Stomach smooth muscle (tissue), 2 donors: ENCODE measurements around the gene IL11RA.
"Not testable (repeated sequence)": the region's sequence is repeated elsewhere in the genome, so short reads cannot be mapped to it uniquely, and the experiment has no call there.

Experiments used
- H3K27ac ChIP-seq: one replicate; pipeline ENCODE4 v1.7.0; 2013; ENCODE audit warnings: mild to moderate bottlenecking, low read length, inconsistent platforms
- H3K27me3 ChIP-seq, 2 donors: one replicate each; pipeline ENCODE4 v1.7.0; 2013; ENCODE audit warnings: low read length in 2 of 2; ENCODE audit not compliant: insufficient read depth in 2 of 2, control insufficient read depth in 1 of 2
- H3K36me3 ChIP-seq, 2 donors: one replicate each; pipeline ENCODE4 v1.7.0; 2013; ENCODE audit warnings: low read length in 2 of 2; ENCODE audit not compliant: control insufficient read depth in 2 of 2, insufficient read depth in 2 of 2
- H3K4me1 ChIP-seq: one replicate; pipeline ENCODE4 v1.7.0; 2013; ENCODE audit warnings: low read length; ENCODE audit not compliant: control insufficient read depth, insufficient read depth
- H3K4me3 ChIP-seq, 2 donors: one replicate each; pipeline ENCODE4 v1.7.0; 2013; ENCODE audit warnings: low read length in 2 of 2
- H3K9ac ChIP-seq, 2 donors: one replicate each; pipeline ENCODE4 v1.7.0; 2013; ENCODE audit warnings: low read length in 2 of 2, mild to moderate bottlenecking in 1 of 2
- H3K9me3 ChIP-seq, 2 donors: one replicate each; pipeline ENCODE4 v1.7.0; 2013; ENCODE audit warnings: low read length in 2 of 2; ENCODE audit not compliant: control insufficient read depth in 2 of 2
- donor health status: healthy.
- donor health status: Pancreatic carcinoma.

IL11RA gene

DNA sequence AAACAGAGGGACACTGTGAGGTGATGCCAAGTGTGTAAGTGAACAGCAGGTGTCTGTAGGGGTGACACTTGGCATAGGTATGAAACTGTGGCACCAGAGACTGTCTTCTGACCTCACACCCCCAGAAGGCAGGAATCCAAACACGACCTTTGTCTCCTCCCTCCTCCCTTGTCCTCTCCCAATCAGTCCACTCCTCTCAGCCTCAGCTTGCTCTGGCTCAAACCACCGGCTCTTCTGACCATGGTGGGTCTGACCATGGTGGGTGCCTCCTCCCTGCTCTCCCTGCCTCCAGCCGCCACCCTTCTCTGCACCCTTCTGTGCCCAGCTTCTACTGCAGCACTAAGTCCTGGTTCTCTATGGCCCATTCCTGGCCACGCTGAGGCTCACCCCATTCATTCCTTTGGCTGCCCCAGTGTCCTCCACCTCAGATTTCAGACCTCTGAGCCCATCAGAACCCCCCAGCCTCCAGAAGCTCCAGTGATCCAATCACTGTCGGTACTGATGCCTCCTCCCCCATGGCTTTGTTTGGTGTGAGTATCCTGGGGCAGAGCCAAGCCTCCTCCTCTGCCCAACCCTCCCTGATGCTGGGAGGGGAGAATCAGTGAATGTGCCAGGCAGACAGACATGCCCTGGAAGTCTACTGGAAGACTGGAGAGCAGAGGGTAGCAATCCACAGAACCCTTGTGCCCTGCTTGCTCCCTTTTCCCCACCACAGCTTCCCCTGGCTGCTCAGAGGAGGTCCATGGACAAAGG is 21.4 kb upstream of the IL11RA start:
- Histone ChIP-seq H3K27me3 (peaks cover 35 to 38% of the 10 kb centered on the region in 2 donors), H3K9me3 (no peaks in the 10 kb centered on the region), H3K9ac (no peak overlapping the region), H3K27ac (no peak overlapping the region), H3K4me3 (no peak overlapping the region), H3K4me1 (peaks cover 20% of the 10 kb centered on the region), H3K36me3 (peaks cover 0 to 2% of the 10 kb centered on the region in 2 donors)

DNA sequence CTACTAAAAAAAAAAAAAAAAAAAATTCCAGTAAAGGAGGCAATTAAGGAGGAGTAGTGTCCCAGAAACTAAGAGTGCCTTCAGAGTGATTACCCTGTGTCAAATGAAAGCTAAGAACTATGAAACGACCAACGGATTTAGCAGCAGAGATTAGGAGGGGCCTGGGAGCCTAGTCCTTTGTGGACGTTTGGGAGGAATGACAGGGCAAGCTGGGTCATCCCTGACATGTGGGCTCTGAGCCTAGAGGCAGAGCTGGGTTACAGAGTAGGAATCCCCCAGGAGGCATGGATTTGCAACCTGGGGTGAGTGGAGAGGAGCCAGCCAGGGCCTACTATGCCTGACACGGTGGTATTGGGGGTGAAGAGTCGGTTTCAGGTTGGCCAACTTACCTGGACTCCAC is 18.8 kb upstream of the IL11RA start:
- peaks cover 9 to 13% of the 10 kb centered on the region in 2 donors for H3K27me3 ChIP-seq
- no peaks in the 10 kb centered on the region for H3K9me3 ChIP-seq
- peaks cover 38% of the 10 kb centered on the region for H3K4me1 ChIP-seq
- H3K36me3 ChIP-seq: peaks cover 0 to 2% of the 10 kb centered on the region in 2 donors
- no peak overlapping the region for H3K4me3 ChIP-seq
- peak overlapping the region in 1 of 2 donors; percentile 21 for H3K9ac ChIP-seq
- H3K27ac ChIP-seq: no peak overlapping the region

DNA sequence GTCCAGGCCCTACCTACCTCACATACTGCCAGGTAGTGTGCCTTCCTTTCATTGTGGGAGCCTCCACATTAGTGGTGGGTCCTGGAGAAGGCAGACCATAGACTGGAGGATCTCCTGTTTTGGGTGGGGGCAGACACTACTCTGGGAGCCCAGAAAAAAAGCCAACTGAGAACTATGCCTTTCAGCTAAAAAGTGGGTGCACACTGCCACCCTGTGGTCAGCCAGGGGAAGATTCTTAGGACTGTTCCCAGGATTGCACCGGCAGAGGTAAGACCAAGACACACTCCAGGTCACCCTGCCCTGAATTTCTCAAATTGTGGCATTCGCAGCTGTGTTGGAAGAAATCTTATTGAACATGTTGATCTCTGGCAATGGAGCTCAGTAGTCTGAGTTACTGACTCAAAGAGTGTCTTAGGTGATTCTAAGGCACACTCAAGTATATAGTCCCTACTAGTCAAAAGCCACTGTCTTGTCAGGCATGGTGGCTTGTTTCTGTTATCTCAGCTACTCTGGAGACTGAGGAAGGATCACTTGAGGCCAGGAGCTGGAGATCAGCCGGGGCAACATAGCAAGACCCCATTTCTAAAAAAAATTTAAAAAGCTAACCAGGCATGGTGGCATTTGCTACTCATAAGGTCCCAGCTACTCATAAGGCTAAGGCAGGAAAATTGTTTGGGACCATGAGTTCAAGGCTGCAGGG is 18.0 kb upstream of the IL11RA start:
- Histone ChIP-seq H3K4me1 (peaks cover 38% of the 10 kb centered on the region), H3K27me3 (peaks cover 5 to 6% of the 10 kb centered on the region in 2 donors), H3K9ac (no peak overlapping the region), H3K27ac (no peak overlapping the region), H3K4me3 (no peak overlapping the region), H3K9me3 (no peaks in the 10 kb centered on the region), H3K36me3 (peaks cover 0 to 2% of the 10 kb centered on the region in 2 donors)

- Histone ChIP-seq H3K4me1 (peaks cover 33% of the 10 kb centered on the region), H3K36me3 (peaks cover 0 to 2% of the 10 kb centered on the region in 2 donors), H3K27ac (no peak overlapping the region), H3K27me3 (no peaks in the 10 kb centered on the region), H3K4me3 (no peak overlapping the region), H3K9me3 (no peaks in the 10 kb centered on the region), H3K9ac (no peak overlapping the region)
Measured at GRCh38 chr9:34634551-34635248, 17.3 kb upstream of the IL11RA start.

GRCh38 chr9:34635556-34635955 is 16.4 kb upstream of the IL11RA start:
- H3K9me3 ChIP-seq: no peaks in the 10 kb centered on the region
- H3K36me3 ChIP-seq: peaks cover 0 to 2% of the 10 kb centered on the region in 2 donors
- no peaks in the 10 kb centered on the region for H3K27me3 ChIP-seq
- H3K27ac ChIP-seq: no peak overlapping the region
- H3K4me3 ChIP-seq: peak overlapping the region in 1 of 2 donors; percentile 22
- peaks cover 33% of the 10 kb centered on the region for H3K4me1 ChIP-seq
- peak overlapping the region in 1 of 2 donors; percentile 29 for H3K9ac ChIP-seq

DNA sequence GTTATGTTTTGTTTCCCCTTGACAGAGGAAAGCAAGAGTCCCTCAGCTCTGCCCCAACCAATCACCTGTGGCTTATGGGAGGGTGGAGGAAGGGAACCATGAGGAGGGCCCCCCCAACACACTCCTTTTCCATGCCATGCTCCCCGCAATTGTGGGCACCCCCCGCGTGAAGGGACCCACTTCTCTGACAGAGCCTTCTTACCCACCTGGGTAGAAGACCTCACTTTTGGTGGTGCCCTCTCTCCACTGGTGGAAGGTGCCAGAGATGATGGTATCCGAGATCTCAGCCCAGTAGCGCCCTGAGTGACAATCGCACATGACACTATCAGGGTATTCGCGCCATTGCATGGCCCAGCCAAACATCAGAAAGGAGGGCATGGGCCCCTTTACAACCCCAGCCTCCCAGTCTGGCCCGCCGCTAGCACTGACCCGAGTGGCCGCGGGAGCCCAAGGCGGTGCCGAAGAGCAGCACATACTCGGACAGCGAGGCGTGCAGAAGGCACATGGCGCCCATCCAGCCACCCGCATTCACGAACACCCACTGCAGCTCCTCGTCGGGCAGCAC is 15.1 kb upstream of the IL11RA start:
- no peaks in the 10 kb centered on the region for H3K9me3 ChIP-seq
- H3K4me3 ChIP-seq: peak overlapping the region; percentile 86 to 87
- peak overlapping the region; percentile 60 to 91 for H3K9ac ChIP-seq
- peak overlapping the region; percentile 81 for H3K27ac ChIP-seq
- H3K36me3 ChIP-seq: peaks cover 0 to 2% of the 10 kb centered on the region in 2 donors
- H3K27me3 ChIP-seq: no peaks in the 10 kb centered on the region
- peaks cover 33% of the 10 kb centered on the region for H3K4me1 ChIP-seq

GRCh38 chr9:34637356-34638137 is 14.4 kb upstream of the IL11RA start, which contains the start of gene SIGMAR1:
Gene SIGMAR1, minus strand, starts transcription at chr9:34637787. Its CDS starts 90 bp downstream, at chr9:34637697.
- peak within 1 kb of the TSS; percentile 91 to 95 for H3K9ac ChIP-seq
- peaks cover 33% of the 10 kb centered on the region for H3K4me1 ChIP-seq
- peak within 1 kb of the TSS; percentile 81 for H3K27ac ChIP-seq
- no peaks in the 10 kb centered on the region for H3K27me3 ChIP-seq
- H3K36me3 ChIP-seq: peaks cover 0 to 2% of the 10 kb centered on the region in 2 donors
- no peaks in the 10 kb centered on the region for H3K9me3 ChIP-seq
- peak within 1 kb of the TSS; percentile 86 to 87 for H3K4me3 ChIP-seq

- H3K36me3 ChIP-seq: peaks cover 0 to 2% of the 10 kb centered on the region in 2 donors
- peaks cover 33% of the 10 kb centered on the region for H3K4me1 ChIP-seq
- H3K27ac ChIP-seq: peak overlapping the region; percentile 81
- H3K9ac ChIP-seq: peak overlapping the region; percentile 91 to 95
- H3K9me3 ChIP-seq: no peaks in the 10 kb centered on the region
- no peaks in the 10 kb centered on the region for H3K27me3 ChIP-seq
- peak overlapping the region; percentile 86 to 87 for H3K4me3 ChIP-seq
Measured at GRCh38 chr9:34638138-34638445, 13.9 kb upstream of the IL11RA start.

GRCh38 chr9:34639322-34639721 is 12.7 kb upstream of the IL11RA start:
- not testable (repeated sequence) for H3K27ac ChIP-seq, H3K36me3 ChIP-seq, H3K9me3 ChIP-seq, H3K9ac ChIP-seq, H3K4me3 ChIP-seq, H3K27me3 ChIP-seq
- peaks cover 27% of the 10 kb centered on the region for H3K4me1 ChIP-seq

DNA sequence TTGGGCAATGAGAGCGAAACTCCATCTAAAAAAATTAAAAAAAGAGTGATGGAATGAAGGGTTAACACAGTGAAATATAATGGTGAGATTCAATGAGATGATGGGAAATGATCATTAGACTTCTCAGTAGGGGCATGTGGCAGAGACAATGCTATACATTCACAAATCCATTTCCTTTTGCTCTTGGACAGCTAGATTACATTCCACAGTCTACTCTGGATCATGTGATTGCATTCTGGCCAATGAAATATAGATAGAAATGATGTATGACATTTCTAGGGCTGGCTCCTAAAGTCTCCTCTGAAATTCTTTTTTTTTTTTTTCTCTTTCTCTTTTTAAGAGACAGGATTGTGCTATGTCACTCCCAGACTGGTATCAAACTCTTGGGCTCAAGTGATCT is 9.3 kb upstream of the IL11RA start:
- Histone ChIP-seq H3K36me3 (no peaks in the 10 kb centered on the region), H3K9me3 (no peaks in the 10 kb centered on the region), H3K9ac (no peak overlapping the region), H3K4me1 (peaks cover 24% of the 10 kb centered on the region), H3K4me3 (no peak overlapping the region), H3K27ac (no peak overlapping the region), H3K27me3 (no peaks in the 10 kb centered on the region)
